GM23338 (cell line): ENCODE results near the gene SLC6A5. TPM values are rescaled to one million over a fixed set of nuclear protein-coding genes. Genes with fewer than 3 reads are reported as not detected.

Experiments used
- ATAC-seq: fragments of 200-7000 bp; cut with Tn5 transposase; 3 replicates; pipeline ENCODE4 v1.9.1; 2020
- DNase-seq: peaks from one replicate; pipeline ENCODE4 v3.0.0-alpha.2; 2015; ENCODE audit warnings: low spot score
- H2AFZ ChIP-seq: fragments of 200-600 bp; sonication (generic); 2 replicates; pipeline ENCODE4 v1.8.0; 2016; ENCODE audit warnings: antibody characterized with exemption, mild to moderate bottlenecking, moderate library complexity
- H3F3A ChIP-seq: fragments of 200-600 bp; sonication (generic); replicated peaks from 2 replicates; pipeline ENCODE4 v1.8.0; 2017; ENCODE audit warnings: antibody characterized with exemption, mixed run types, low read depth
- H3K27ac ChIP-seq: fragments of 200-600 bp; sonication (generic); 2 replicates; pipeline ENCODE4 v1.6.1; 2016; ENCODE audit warnings: low read depth
- H3K27me3 ChIP-seq: fragments of 200-600 bp; sonication (generic); 2 replicates; pipeline ENCODE4 v1.8.0; 2016; ENCODE audit warnings: mild to moderate bottlenecking, mixed run types, moderate library complexity; ENCODE audit not compliant: insufficient read depth
- H3K36me3 ChIP-seq: fragments of 200-600 bp; sonication (generic); 2 replicates; pipeline ENCODE4 v1.8.0; 2016; ENCODE audit warnings: mild to moderate bottlenecking; ENCODE audit not compliant: insufficient read depth
- H3K4me1 ChIP-seq: fragments of 200-600 bp; sonication (generic); 2 replicates; pipeline ENCODE4 v1.8.0; 2016; ENCODE audit warnings: mild to moderate bottlenecking, moderate library complexity; ENCODE audit not compliant: insufficient read depth
- H3K4me2 ChIP-seq: fragments of 200-600 bp; sonication (generic); 2 replicates; pipeline ENCODE4 v1.7.1; 2017; ENCODE audit warnings: mixed run types
- H3K4me3 ChIP-seq: fragments of 200-600 bp; sonication (generic); 2 replicates; pipeline ENCODE4 v1.6.1; 2016; ENCODE audit warnings: mixed run types
- H3K79me2 ChIP-seq: fragments of 200-600 bp; sonication (generic); replicated peaks from 2 replicates; pipeline ENCODE4 v1.8.0; 2017; ENCODE audit warnings: mild to moderate bottlenecking; ENCODE audit not compliant: insufficient read depth
- H3K9me2 ChIP-seq: fragments of 200-600 bp; sonication (generic); 2 replicates; pipeline ENCODE4 v1.8.0; 2017; ENCODE audit not compliant: insufficient read depth
- H4K20me1 ChIP-seq: fragments of 200-600 bp; sonication (generic); replicated peaks from 2 replicates; pipeline ENCODE4 v1.8.0; 2017; ENCODE audit warnings: mild to moderate bottlenecking; ENCODE audit not compliant: insufficient read depth
- H3K27ac Mint-ChIP-seq: 2 replicates; pipeline ENCODE4 v1.8.0; 2020; ENCODE audit warnings: inconsistent platforms, mild to moderate bottlenecking, moderate library complexity, mixed read lengths
- H3K27me3 Mint-ChIP-seq: 3 replicates; pipeline ENCODE4 v1.8.0; 2022; ENCODE audit warnings: low read depth, mild to moderate bottlenecking, moderate library complexity, mixed read lengths, inconsistent platforms; ENCODE audit not compliant: insufficient read depth, poor library complexity
- H3K36me3 Mint-ChIP-seq: 3 replicates; pipeline ENCODE4 v1.8.0; 2021; ENCODE audit warnings: low read depth, mild to moderate bottlenecking, inconsistent platforms, moderate library complexity, mixed read lengths
- H3K4me1 Mint-ChIP-seq: 3 replicates; pipeline ENCODE4 v1.8.0; 2020; ENCODE audit warnings: mild to moderate bottlenecking, inconsistent platforms, mixed read lengths
- H3K4me3 Mint-ChIP-seq: 3 replicates; pipeline ENCODE4 v1.8.0; 2021; ENCODE audit warnings: moderate library complexity, mild to moderate bottlenecking, inconsistent platforms, mixed read lengths
- H3K9me3 Mint-ChIP-seq: 3 replicates; pipeline ENCODE4 v1.8.0; 2020; ENCODE audit warnings: moderate library complexity, mild to moderate bottlenecking, inconsistent platforms, mixed read lengths
- CREB1 ChIP-seq: fragments of 250-450 bp; sonication (Bioruptor Pico); IDR thresholded peaks from 2 replicates; pipeline ENCODE4 v1.5.0; 2020; ENCODE audit warnings: low read depth, mild to moderate bottlenecking, moderate library complexity
- EZH2phosphoT487 ChIP-seq: fragments of 200-600 bp; sonication (generic); IDR thresholded peaks from one replicate; pipeline ENCODE4 v1.8.1; 2018; ENCODE audit warnings: antibody characterized with exemption; ENCODE audit not compliant: unreplicated experiment
- JUNB ChIP-seq: IDR thresholded peaks from one replicate; pipeline ENCODE4 v1.6.1; 2016; ENCODE audit warnings: antibody characterized with exemption; ENCODE audit not compliant: unreplicated experiment
- POLR2AphosphoS5 ChIP-seq: IDR thresholded peaks from 2 replicates; pipeline ENCODE4 v1.6.1; 2016; ENCODE audit warnings: antibody characterized with exemption, low read depth
- STAT1 ChIP-seq: IDR thresholded peaks from one replicate; pipeline ENCODE4 v1.6.1; 2016; ENCODE audit warnings: antibody characterized with exemption; ENCODE audit not compliant: unreplicated experiment
- ZNF114 ChIP-seq: fragments of 250-450 bp; sonication (Bioruptor Pico); IDR thresholded peaks from 2 replicates; pipeline ENCODE4 v1.5.0; 2020; ENCODE audit warnings: mild to moderate bottlenecking, moderate library complexity
- polyA plus RNA-seq: library from polyadenylated mRNA; unstranded; fragments of >200 nt; fragmentation: Nextera tagmentation; extraction: Ambion mirVana; gene quantifications from 2 replicates; pipeline ENCODE4 v1.2.1, GENCODE V29; 2016
- total RNA-seq: library from RNA; depleted of rRNA; stranded (reverse); fragments of >200 nt; shearing (Covaris generic); gene quantifications from 2 replicates; pipeline ENCODE4 v1.2.3, GENCODE V29; 2014
- TF ChIP-seq, protein P1 (sequence below): IDR thresholded peaks from one replicate; pipeline ENCODE4 v1.6.1; 2018; ENCODE audit warnings: antibody characterized with exemption; ENCODE audit not compliant: unreplicated experiment
- TF ChIP-seq, protein P2 (sequence below), 2 experiments: fragments of 200-600 bp in 1 of 2; sonication (generic) in 1 of 2; conservative IDR thresholded peaks; 2 replicates each; pipeline versions ENCODE4 v1.5.1 to v1.6.1; 2016 to 2017; ENCODE audit warnings: antibody characterized with exemption in 2 of 2, low read depth in 2 of 2, mild to moderate bottlenecking in 2 of 2, moderate library complexity in 1 of 2
- TF ChIP-seq, protein P3 (sequence below): fragments of 250-450 bp; sonication (Bioruptor Pico); IDR thresholded peaks from 2 replicates; pipeline ENCODE4 v1.5.0; 2020; ENCODE audit warnings: mild to moderate bottlenecking, moderate library complexity

SLC6A5 gene
- total and polyA plus RNA-seq, 2 experiments from 2014 or later = not detected

DNA sequence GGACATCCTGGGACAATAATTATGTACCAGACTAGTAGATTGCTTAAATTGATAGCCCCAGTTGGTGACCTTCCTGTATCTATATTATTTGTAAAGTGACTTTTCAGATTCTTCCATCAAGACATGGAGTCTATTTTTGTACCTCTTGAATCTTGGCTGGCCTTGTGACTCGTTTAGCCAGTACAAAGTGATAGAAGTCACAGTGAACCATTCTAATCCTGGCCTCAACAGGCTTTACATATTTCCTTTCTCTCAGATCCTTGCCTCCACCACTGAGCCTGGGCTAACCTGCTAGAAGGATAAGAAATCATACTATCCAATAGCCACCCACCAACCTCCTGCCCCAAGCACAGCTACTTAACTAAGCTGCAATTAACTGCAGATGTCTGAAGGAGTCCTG, 37.5 kb upstream of the SLC6A5 start:
- H3K27ac ChIP-seq = no peak overlapping the region
- Mint-ChIP-seq H3K27ac (no peak overlapping the region), H3K4me3 (no peak overlapping the region), H3K4me1 (no peaks in the 10 kb centered on the region), H3K36me3 (no peaks in the 10 kb centered on the region), H3K9me3 (peaks cover under 1% of the 10 kb centered on the region; the same call in 1 of the 3 replicates), H3K27me3 (no peaks in the 10 kb centered on the region)
- no peaks in the 10 kb centered on the region for H3K9me2 ChIP-seq
- H3K4me1 ChIP-seq = no peaks in the 10 kb centered on the region
- H3K4me2 ChIP-seq = no peak overlapping the region
- no peaks in the 10 kb centered on the region for H3F3A ChIP-seq
- no peaks in the 10 kb centered on the region for H3K79me2 ChIP-seq
- no peaks in the 10 kb centered on the region for H4K20me1 ChIP-seq
- no peak overlapping the region for H3K4me3 ChIP-seq
- ATAC-seq = no peak
- TF ChIP-seq, protein P1, sequence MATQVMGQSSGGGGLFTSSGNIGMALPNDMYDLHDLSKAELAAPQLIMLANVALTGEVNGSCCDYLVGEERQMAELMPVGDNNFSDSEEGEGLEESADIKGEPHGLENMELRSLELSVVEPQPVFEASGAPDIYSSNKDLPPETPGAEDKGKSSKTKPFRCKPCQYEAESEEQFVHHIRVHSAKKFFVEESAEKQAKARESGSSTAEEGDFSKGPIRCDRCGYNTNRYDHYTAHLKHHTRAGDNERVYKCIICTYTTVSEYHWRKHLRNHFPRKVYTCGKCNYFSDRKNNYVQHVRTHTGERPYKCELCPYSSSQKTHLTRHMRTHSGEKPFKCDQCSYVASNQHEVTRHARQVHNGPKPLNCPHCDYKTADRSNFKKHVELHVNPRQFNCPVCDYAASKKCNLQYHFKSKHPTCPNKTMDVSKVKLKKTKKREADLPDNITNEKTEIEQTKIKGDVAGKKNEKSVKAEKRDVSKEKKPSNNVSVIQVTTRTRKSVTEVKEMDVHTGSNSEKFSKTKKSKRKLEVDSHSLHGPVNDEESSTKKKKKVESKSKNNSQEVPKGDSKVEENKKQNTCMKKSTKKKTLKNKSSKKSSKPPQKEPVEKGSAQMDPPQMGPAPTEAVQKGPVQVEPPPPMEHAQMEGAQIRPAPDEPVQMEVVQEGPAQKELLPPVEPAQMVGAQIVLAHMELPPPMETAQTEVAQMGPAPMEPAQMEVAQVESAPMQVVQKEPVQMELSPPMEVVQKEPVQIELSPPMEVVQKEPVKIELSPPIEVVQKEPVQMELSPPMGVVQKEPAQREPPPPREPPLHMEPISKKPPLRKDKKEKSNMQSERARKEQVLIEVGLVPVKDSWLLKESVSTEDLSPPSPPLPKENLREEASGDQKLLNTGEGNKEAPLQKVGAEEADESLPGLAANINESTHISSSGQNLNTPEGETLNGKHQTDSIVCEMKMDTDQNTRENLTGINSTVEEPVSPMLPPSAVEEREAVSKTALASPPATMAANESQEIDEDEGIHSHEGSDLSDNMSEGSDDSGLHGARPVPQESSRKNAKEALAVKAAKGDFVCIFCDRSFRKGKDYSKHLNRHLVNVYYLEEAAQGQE = no peak
- TF ChIP-seq CREB1 (CRISPR knock-in tag) (no peak), EZH2phosphoT487 (no peak), ZNF114 (CRISPR knock-in tag) (no peak), STAT1 (no peak), JUNB (no peak), POLR2AphosphoS5 (no peak)
- TF ChIP-seq, protein P2, sequence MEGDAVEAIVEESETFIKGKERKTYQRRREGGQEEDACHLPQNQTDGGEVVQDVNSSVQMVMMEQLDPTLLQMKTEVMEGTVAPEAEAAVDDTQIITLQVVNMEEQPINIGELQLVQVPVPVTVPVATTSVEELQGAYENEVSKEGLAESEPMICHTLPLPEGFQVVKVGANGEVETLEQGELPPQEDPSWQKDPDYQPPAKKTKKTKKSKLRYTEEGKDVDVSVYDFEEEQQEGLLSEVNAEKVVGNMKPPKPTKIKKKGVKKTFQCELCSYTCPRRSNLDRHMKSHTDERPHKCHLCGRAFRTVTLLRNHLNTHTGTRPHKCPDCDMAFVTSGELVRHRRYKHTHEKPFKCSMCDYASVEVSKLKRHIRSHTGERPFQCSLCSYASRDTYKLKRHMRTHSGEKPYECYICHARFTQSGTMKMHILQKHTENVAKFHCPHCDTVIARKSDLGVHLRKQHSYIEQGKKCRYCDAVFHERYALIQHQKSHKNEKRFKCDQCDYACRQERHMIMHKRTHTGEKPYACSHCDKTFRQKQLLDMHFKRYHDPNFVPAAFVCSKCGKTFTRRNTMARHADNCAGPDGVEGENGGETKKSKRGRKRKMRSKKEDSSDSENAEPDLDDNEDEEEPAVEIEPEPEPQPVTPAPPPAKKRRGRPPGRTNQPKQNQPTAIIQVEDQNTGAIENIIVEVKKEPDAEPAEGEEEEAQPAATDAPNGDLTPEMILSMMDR (conservative IDR thresholded peaks at IDR 0.05; ENCODE audit: low read depth in 2 of 2) = no peak
- TF ChIP-seq, protein P3, sequence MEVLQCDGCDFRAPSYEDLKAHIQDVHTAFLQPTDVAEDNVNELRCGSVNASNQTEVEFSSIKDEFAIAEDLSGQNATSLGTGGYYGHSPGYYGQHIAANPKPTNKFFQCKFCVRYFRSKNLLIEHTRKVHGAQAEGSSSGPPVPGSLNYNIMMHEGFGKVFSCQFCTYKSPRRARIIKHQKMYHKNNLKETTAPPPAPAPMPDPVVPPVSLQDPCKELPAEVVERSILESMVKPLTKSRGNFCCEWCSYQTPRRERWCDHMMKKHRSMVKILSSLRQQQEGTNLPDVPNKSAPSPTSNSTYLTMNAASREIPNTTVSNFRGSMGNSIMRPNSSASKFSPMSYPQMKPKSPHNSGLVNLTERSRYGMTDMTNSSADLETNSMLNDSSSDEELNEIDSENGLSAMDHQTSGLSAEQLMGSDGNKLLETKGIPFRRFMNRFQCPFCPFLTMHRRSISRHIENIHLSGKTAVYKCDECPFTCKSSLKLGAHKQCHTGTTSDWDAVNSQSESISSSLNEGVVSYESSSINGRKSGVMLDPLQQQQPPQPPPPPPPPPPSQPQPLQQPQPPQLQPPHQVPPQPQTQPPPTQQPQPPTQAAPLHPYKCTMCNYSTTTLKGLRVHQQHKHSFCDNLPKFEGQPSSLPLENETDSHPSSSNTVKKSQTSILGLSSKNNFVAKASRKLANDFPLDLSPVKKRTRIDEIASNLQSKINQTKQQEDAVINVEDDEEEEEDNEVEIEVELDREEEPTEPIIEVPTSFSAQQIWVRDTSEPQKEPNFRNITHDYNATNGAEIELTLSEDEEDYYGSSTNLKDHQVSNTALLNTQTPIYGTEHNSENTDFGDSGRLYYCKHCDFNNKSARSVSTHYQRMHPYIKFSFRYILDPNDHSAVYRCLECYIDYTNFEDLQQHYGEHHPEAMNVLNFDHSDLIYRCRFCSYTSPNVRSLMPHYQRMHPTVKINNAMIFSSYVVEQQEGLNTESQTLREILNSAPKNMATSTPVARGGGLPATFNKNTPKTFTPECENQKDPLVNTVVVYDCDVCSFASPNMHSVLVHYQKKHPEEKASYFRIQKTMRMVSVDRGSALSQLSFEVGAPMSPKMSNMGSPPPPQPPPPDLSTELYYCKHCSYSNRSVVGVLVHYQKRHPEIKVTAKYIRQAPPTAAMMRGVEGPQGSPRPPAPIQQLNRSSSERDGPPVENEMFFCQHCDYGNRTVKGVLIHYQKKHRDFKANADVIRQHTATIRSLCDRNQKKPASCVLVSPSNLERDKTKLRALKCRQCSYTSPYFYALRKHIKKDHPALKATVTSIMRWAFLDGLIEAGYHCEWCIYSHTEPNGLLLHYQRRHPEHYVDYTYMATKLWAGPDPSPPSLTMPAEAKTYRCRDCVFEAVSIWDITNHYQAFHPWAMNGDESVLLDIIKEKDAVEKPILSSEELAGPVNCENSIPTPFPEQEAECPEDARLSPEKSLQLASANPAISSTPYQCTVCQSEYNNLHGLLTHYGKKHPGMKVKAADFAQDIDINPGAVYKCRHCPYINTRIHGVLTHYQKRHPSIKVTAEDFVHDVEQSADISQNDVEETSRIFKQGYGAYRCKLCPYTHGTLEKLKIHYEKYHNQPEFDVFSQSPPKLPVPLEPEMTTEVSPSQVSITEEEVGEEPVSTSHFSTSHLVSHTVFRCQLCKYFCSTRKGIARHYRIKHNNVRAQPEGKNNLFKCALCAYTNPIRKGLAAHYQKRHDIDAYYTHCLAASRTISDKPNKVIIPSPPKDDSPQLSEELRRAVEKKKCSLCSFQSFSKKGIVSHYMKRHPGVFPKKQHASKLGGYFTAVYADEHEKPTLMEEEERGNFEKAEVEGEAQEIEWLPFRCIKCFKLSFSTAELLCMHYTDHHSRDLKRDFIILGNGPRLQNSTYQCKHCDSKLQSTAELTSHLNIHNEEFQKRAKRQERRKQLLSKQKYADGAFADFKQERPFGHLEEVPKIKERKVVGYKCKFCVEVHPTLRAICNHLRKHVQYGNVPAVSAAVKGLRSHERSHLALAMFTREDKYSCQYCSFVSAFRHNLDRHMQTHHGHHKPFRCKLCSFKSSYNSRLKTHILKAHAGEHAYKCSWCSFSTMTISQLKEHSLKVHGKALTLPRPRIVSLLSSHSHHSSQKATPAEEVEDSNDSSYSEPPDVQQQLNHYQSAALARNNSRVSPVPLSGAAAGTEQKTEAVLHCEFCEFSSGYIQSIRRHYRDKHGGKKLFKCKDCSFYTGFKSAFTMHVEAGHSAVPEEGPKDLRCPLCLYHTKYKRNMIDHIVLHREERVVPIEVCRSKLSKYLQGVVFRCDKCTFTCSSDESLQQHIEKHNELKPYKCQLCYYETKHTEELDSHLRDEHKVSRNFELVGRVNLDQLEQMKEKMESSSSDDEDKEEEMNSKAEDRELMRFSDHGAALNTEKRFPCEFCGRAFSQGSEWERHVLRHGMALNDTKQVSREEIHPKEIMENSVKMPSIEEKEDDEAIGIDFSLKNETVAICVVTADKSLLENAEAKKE (CRISPR knock-in tag) = no peak
- H2AFZ ChIP-seq = no peak overlapping the region
- no peaks in the 10 kb centered on the region for H3K27me3 ChIP-seq
- H3K36me3 ChIP-seq = no peaks in the 10 kb centered on the region
- DNase-seq = no peak
